Urinary bladder (tissue), 4 donors: Measurements from ENCODE around the gene CHPT1. TPM values are rescaled to one million over a fixed set of nuclear protein-coding genes. Genes with fewer than 3 reads are reported as not detected.
"Not testable (repeated sequence)": the region's sequence is repeated elsewhere in the genome, so short reads cannot be mapped to it uniquely, and the experiment has no call there.

Experiments
- DNase-seq: peaks from one replicate; pipeline ENCODE4 v3.0.0-alpha.2; 2015; ENCODE audit errors: extremely low spot score
- H3K27ac ChIP-seq: one replicate; pipeline ENCODE4 v1.5.1; 2013; ENCODE audit warnings: low read depth, mild to moderate bottlenecking, moderate library complexity
- H3K36me3 ChIP-seq: one replicate; pipeline ENCODE4 v1.6.1; 2013; ENCODE audit warnings: mild to moderate bottlenecking, moderate library complexity; ENCODE audit not compliant: insufficient read depth
- H3K4me1 ChIP-seq: one replicate; pipeline ENCODE4 v1.6.1; 2013; ENCODE audit warnings: mild to moderate bottlenecking, moderate library complexity; ENCODE audit not compliant: insufficient read depth
- H3K4me3 ChIP-seq: one replicate; pipeline ENCODE4 v1.5.1; 2013; ENCODE audit warnings: low read depth, low read length
- WGBS: extraction: QIAGEN DNeasy Blood & Tissue Kit; methylation state at CpG from one replicate; pipeline ENCODE4 v1.1.7; 2013; 5-methylcytosine and 5-hydroxymethylcytosine counted together
- polyA plus RNA-seq: library from polyadenylated mRNA; stranded (reverse); fragments of 200-250 nt; gene quantifications from one replicate; pipeline ENCODE4 v1.2.3, GENCODE V29; 2013
- total RNA-seq: library from RNA; depleted of rRNA; stranded (reverse); fragments of >200 nt; gene quantifications from one replicate; pipeline ENCODE4 v1.2.3, GENCODE V29; 2014
- donor health status: healthy with polysubstance abuse.
- donor health status: healthy.

The CHPT1 gene
- total and polyA plus RNA-seq, 2 donors = 41.4 to 42.1 TPM

GRCh38 chr12:101714877-101715444 is 17.5 kb downstream of the CHPT1 start:
- Histone ChIP-seq H3K4me1 (no peaks in the 10 kb centered on the region), H3K27ac (no peak overlapping the region), H3K4me3 (no peak overlapping the region), H3K36me3 (no peaks in the 10 kb centered on the region)
- 79% methylated on average over 3 of the region's 3 CpGs for WGBS
- DNase-seq = no peak

- no peak for DNase-seq
- no peaks in the 10 kb centered on the region for H3K4me1 ChIP-seq
- no peak overlapping the region for H3K27ac ChIP-seq
- H3K4me3 ChIP-seq = no peak overlapping the region
- no peaks in the 10 kb centered on the region for H3K36me3 ChIP-seq
Observed at GRCh38 chr12:101719566-101719965, 22.1 kb downstream of the CHPT1 start.

GRCh38 chr12:101720118-101720517 is 22.7 kb downstream of the CHPT1 start:
- no peak overlapping the region for H3K4me3 ChIP-seq
- H3K27ac ChIP-seq = no peak overlapping the region
- H3K4me1 ChIP-seq = no peaks in the 10 kb centered on the region
- H3K36me3 ChIP-seq = no peaks in the 10 kb centered on the region
- no peak for DNase-seq

- WGBS = 98% methylated on average over 4 of the region's 4 CpGs
- H3K4me3 ChIP-seq = no peak overlapping the region
- no peak overlapping the region for H3K27ac ChIP-seq
- H3K4me1 ChIP-seq = no peaks in the 10 kb centered on the region
- no peaks in the 10 kb centered on the region for H3K36me3 ChIP-seq
- DNase-seq = no peak
Observed at GRCh38 chr12:101722392-101722791, 25.0 kb downstream of the CHPT1 start.

GRCh38 chr12:101727098-101727497 is 29.7 kb downstream of the CHPT1 start:
- H3K27ac ChIP-seq = no peak overlapping the region
- H3K36me3 ChIP-seq = no peaks in the 10 kb centered on the region
- H3K4me3 ChIP-seq = no peak overlapping the region
- no peaks in the 10 kb centered on the region for H3K4me1 ChIP-seq
- DNase-seq = no peak

GRCh38 chr12:101729842-101730241 is 32.4 kb downstream of the CHPT1 start:
- Histone ChIP-seq H3K36me3 (no peaks in the 10 kb centered on the region), H3K4me3 (no peak overlapping the region), H3K4me1 (no peaks in the 10 kb centered on the region), H3K27ac (no peak overlapping the region)
- DNase-seq = no peak

- DNase-seq = no peak
- no peak overlapping the region for H3K27ac ChIP-seq
- H3K4me3 ChIP-seq = no peak overlapping the region
- peaks cover 1% of the 10 kb centered on the region for H3K36me3 ChIP-seq
- no peaks in the 10 kb centered on the region for H3K4me1 ChIP-seq
- WGBS = 96% methylated on average over 1 of the region's 1 CpG
Observed at GRCh38 chr12:101732318-101732717, 34.9 kb downstream of the CHPT1 start.

GRCh38 chr12:101733166-101733565 is 35.7 kb downstream of the CHPT1 start:
- Histone ChIP-seq H3K4me1 (no peaks in the 10 kb centered on the region), H3K36me3 (peaks cover 4% of the 10 kb centered on the region), H3K27ac (no peak overlapping the region), H3K4me3 (no peak overlapping the region)
- no peak for DNase-seq
- WGBS = 44% methylated on average over 2 of the region's 2 CpGs

GRCh38 chr12:101734482-101734881 is 37.0 kb downstream of the CHPT1 start:
- not testable (repeated sequence) for H3K36me3 ChIP-seq
- WGBS = 92% methylated on average over 5 of the region's 5 CpGs

GRCh38 chr12:101737476-101737875 is 40.0 kb downstream of the CHPT1 start:
- Histone ChIP-seq H3K36me3 (peaks cover 6% of the 10 kb centered on the region), H3K4me3 (no peak overlapping the region), H3K4me1 (no peaks in the 10 kb centered on the region), H3K27ac (no peak overlapping the region)
- WGBS = 88% methylated on average over 6 of the region's 6 CpGs
- DNase-seq = no peak

More at GRCh38 chr12:101734482-101734881, 37.0 kb downstream of the CHPT1 start:
- not testable (repeated sequence) for DNase-seq, H3K27ac ChIP-seq, H3K4me3 ChIP-seq, H3K4me1 ChIP-seq

- Histone ChIP-seq H3K36me3 (peaks cover 6% of the 10 kb centered on the region), H3K4me3 (no peak within 1 kb of the TSS), H3K4me1 (no peaks in the 10 kb centered on the region), H3K27ac (no peak within 1 kb of the TSS)
- no peak for DNase-seq
- 98% methylated on average over 57 of the region's 57 CpGs for WGBS
Observed at GRCh38 chr12:101738920-101739665, 41.7 kb downstream of the CHPT1 start, which contains the start of gene SYCP3. TSS of gene SYCP3 (minus strand) at chr12:101739462. CDS start at chr12:101737935, 1,527 bp downstream.

- 91% methylated on average over 5 of the region's 5 CpGs for WGBS
- no peak overlapping the region for H3K27ac ChIP-seq
- no peak for DNase-seq
- no peaks in the 10 kb centered on the region for H3K4me1 ChIP-seq
- peaks cover 6% of the 10 kb centered on the region for H3K36me3 ChIP-seq
- H3K4me3 ChIP-seq = no peak overlapping the region
Observed at GRCh38 chr12:101740566-101740965, 43.1 kb downstream of the CHPT1 start.

GRCh38 chr12:101740980-101741379 is 43.5 kb downstream of the CHPT1 start:
- WGBS = 73% methylated on average over 5 of the region's 5 CpGs
- no peak overlapping the region for H3K27ac ChIP-seq
- H3K36me3 ChIP-seq = peaks cover 6% of the 10 kb centered on the region
- no peak for DNase-seq
- H3K4me3 ChIP-seq = no peak overlapping the region
- no peaks in the 10 kb centered on the region for H3K4me1 ChIP-seq

GRCh38 chr12:101743242-101743641 is 45.8 kb downstream of the CHPT1 start:
- Histone ChIP-seq H3K4me3 (no peak overlapping the region), H3K4me1 (no peaks in the 10 kb centered on the region), H3K36me3 (peaks cover 2% of the 10 kb centered on the region), H3K27ac (no peak overlapping the region)
- no peak for DNase-seq
- WGBS = 83% methylated on average over 1 of the region's 1 CpG
